ENCODE measurements around the gene HOXC4. TPM values are rescaled to one million over a fixed set of nuclear protein-coding genes. Genes with fewer than 3 reads are reported as not detected.

Gene HOXC4
- total and polyA plus RNA-seq, 12 donors, result 0.03 to 0.22 (median 0.21) TPM; not detected in 8

- ATAC-seq, result no peak
- intact Hi-C loops (cut with DNase I), result loop anchor here in 1 of 10 donors (10.0 kb wide), 1 partner anchor 336 kb away; no protein-coding TSS in a partner anchor
- peaks cover 5 to 41% (median 30%) of the 10 kb centered on the region in 9 donors for H3K4me1 ChIP-seq
- H3K9me3 ChIP-seq, result no peaks in the 10 kb centered on the region
- peaks cover 19 to 100% (median 97%) of the 10 kb centered on the region in 7 donors for H3K27me3 ChIP-seq
- H3K27ac ChIP-seq, result peak overlapping the region in 8 of 10 donors; percentile 40 to 76 (median 70)
- WGBS, 2 donors, result 41 to 52% methylated on average over 43 of the region's 43 CpGs
- H3K4me3 ChIP-seq, result no peak overlapping the region
- no peaks in the 10 kb centered on the region for H3K36me3 ChIP-seq
- DNase-seq, result no peak
- no peak for TF ChIP-seq CTCF (IDR thresholded peaks at IDR 0.05)
Observed at GRCh38 chr12:54019091-54019811, 34.4 kb upstream of the HOXC4 start.

GRCh38 chr12:54019924-54020590 is 33.6 kb upstream of the HOXC4 start:
- TF ChIP-seq CTCF (IDR thresholded peaks at IDR 0.05), result no peak
- no peaks in the 10 kb centered on the region for H3K36me3 ChIP-seq
- H3K4me3 ChIP-seq, result no peak overlapping the region
- H3K27me3 ChIP-seq, result peaks cover 14 to 100% (median 97%) of the 10 kb centered on the region in 7 donors
- H3K9me3 ChIP-seq, result no peaks in the 10 kb centered on the region
- DNase-seq (peak in 1 of 2 donors; percentile 42), ATAC-seq (peak; percentile 46 to 90 (median 82))
- peaks cover 5 to 36% (median 29%) of the 10 kb centered on the region in 9 donors for H3K4me1 ChIP-seq
- WGBS, 2 donors, result 26 to 33% methylated on average over 10 of the region's 10 CpGs
- H3K27ac ChIP-seq, result peak overlapping the region in 8 of 10 donors; percentile 40 to 76 (median 70)
- intact Hi-C loops (cut with DNase I), result loop anchor here in 1 of 10 donors (10.0 kb wide), 1 partner anchor 335 kb away; no protein-coding TSS in a partner anchor

GRCh38 chr12:54020591-54021405 is 32.8 kb upstream of the HOXC4 start:
- 57 to 60% methylated on average over 23 of the region's 23 CpGs for WGBS, 2 donors

More at GRCh38 chr12:54020591-54021405, 32.8 kb upstream of the HOXC4 start:
- Histone ChIP-seq H3K4me1 (peaks cover 5 to 36% (median 29%) of the 10 kb centered on the region in 9 donors), H3K4me3 (no peak overlapping the region), H3K36me3 (no peaks in the 10 kb centered on the region), H3K27me3 (peaks cover 9 to 100% (median 97%) of the 10 kb centered on the region in 7 donors), H3K9me3 (no peaks in the 10 kb centered on the region), H3K27ac (peak overlapping the region in 8 of 10 donors; percentile 40 to 76 (median 70))
- TF ChIP-seq CTCF (IDR thresholded peaks at IDR 0.05), result no peak
- ATAC-seq, result no peak
- DNase-seq, result no peak
- intact Hi-C loops (cut with DNase I), result no loop called here
